RWPE2 (cell line): ENCODE data around the gene BABAM2.
"Not testable (repeated sequence)": the region's sequence is repeated elsewhere in the genome, so short reads cannot be mapped to it uniquely, and the experiment has no call there.

ENCODE experiments used
- ATAC-seq: fragments of 200-7000 bp; cut with Tn5 transposase; 3 replicates; pipeline ENCODE4 v1.9.1; 2021; ENCODE audit warnings: low read depth
- DNase-seq: peaks from one replicate; pipeline ENCODE4 v3.0.0-alpha.2; 2020; ENCODE audit warnings: low spot score
- H3K27ac ChIP-seq: fragments of 450-650 bp; 2 replicates; pipeline ENCODE4 v1.5.1; 2017; ENCODE audit warnings: mild to moderate bottlenecking; ENCODE audit not compliant: poor library complexity, severe bottlenecking
- H3K27me3 ChIP-seq: fragments of 250-450 bp; sonication (Bioruptor Pico); 2 replicates; pipeline ENCODE4 v1.5.1; 2021; ENCODE audit warnings: mild to moderate bottlenecking, moderate library complexity; ENCODE audit not compliant: insufficient read depth, poor library complexity, severe bottlenecking
- H3K36me3 ChIP-seq: fragments of 250-450 bp; sonication (Bioruptor Pico); 2 replicates; pipeline ENCODE4 v1.5.1; 2020; ENCODE audit warnings: low read depth, mild to moderate bottlenecking, moderate library complexity
- H3K4me1 ChIP-seq: fragments of 250-450 bp; sonication (Bioruptor Pico); 2 replicates; pipeline ENCODE4 v1.5.1; 2021; ENCODE audit warnings: mild to moderate bottlenecking, moderate library complexity; ENCODE audit not compliant: insufficient read depth, poor library complexity, severe bottlenecking
- H3K4me3 ChIP-seq: fragments of 250-450 bp; sonication (Bioruptor Pico); 2 replicates; pipeline ENCODE4 v1.5.1; 2021; ENCODE audit warnings: mild to moderate bottlenecking, moderate library complexity; ENCODE audit not compliant: severe bottlenecking
- H3K9me3 ChIP-seq: fragments of 250-450 bp; sonication (Bioruptor Pico); 2 replicates; pipeline ENCODE4 v1.5.1; 2021; ENCODE audit warnings: mild to moderate bottlenecking, moderate library complexity; ENCODE audit not compliant: severe bottlenecking
- TF ChIP-seq, protein P1 (sequence below): fragments of 450-650 bp; IDR thresholded peaks from one replicate; pipeline ENCODE4 v1.5.1; 2017; ENCODE audit warnings: mild to moderate bottlenecking, moderate library complexity; ENCODE audit not compliant: poor library complexity, severe bottlenecking

Gene BABAM2

DNA sequence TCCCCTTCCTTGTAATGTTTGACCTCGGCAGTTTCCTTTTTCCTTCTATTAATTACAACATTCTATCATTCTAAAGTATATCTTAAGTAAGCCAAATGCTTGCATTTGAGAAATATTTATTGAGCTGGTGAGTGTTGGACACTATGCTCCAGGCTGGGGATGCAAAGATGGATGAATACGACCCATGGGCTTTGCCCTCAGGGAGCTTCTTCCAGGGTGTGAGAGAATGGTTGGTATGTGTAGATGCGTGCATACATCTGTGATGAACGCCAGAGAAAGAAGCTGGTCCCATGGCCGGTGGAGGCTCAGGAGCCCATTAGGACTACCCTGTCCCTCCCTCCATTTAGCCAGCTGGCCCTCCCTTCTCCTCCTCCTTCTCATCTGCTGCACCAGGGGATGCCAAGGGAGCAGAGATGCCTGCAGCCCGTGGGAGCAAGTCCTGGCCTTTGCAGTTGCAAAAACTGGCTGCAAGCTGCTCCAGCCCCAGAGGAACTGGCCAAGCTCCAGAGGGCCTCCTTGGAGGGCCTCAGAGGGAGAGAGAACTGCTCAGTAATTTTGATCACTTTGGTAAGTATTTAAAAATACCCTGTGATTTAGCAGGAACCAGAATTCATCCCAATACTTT lies 436.5 kb downstream of the BABAM2 start:
- no peak overlapping the region for H3K27ac ChIP-seq
- no peaks in the 10 kb centered on the region for H3K27me3 ChIP-seq
- TF ChIP-seq, protein P1, sequence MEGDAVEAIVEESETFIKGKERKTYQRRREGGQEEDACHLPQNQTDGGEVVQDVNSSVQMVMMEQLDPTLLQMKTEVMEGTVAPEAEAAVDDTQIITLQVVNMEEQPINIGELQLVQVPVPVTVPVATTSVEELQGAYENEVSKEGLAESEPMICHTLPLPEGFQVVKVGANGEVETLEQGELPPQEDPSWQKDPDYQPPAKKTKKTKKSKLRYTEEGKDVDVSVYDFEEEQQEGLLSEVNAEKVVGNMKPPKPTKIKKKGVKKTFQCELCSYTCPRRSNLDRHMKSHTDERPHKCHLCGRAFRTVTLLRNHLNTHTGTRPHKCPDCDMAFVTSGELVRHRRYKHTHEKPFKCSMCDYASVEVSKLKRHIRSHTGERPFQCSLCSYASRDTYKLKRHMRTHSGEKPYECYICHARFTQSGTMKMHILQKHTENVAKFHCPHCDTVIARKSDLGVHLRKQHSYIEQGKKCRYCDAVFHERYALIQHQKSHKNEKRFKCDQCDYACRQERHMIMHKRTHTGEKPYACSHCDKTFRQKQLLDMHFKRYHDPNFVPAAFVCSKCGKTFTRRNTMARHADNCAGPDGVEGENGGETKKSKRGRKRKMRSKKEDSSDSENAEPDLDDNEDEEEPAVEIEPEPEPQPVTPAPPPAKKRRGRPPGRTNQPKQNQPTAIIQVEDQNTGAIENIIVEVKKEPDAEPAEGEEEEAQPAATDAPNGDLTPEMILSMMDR: no peak
- no peak for DNase-seq
- H3K4me1 ChIP-seq: no peaks in the 10 kb centered on the region
- H3K9me3 ChIP-seq: no peaks in the 10 kb centered on the region
- H3K4me3 ChIP-seq: no peak overlapping the region
- no peak for ATAC-seq
- no peaks in the 10 kb centered on the region for H3K36me3 ChIP-seq

DNA sequence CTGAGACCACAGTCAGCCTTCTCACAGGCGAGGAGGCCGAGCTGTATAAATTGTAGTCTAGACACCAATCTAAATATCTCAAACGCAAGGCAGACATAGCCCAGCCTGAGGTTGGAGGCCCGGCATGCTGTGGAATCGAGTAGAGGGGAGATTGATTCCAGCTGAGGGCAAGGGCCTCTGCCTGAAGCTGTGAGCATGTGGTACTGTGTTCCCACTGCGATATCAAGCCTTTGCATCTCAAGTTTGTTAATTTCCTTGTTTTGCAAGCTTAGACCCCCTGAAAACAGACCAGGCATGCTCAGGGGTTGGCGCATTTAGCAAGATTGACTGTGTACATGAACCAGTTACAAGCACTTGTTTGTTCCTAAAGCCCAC lies 437.0 kb downstream of the BABAM2 start:
- Histone ChIP-seq H3K27me3 (no peaks in the 10 kb centered on the region), H3K4me1 (no peaks in the 10 kb centered on the region)

DNA sequence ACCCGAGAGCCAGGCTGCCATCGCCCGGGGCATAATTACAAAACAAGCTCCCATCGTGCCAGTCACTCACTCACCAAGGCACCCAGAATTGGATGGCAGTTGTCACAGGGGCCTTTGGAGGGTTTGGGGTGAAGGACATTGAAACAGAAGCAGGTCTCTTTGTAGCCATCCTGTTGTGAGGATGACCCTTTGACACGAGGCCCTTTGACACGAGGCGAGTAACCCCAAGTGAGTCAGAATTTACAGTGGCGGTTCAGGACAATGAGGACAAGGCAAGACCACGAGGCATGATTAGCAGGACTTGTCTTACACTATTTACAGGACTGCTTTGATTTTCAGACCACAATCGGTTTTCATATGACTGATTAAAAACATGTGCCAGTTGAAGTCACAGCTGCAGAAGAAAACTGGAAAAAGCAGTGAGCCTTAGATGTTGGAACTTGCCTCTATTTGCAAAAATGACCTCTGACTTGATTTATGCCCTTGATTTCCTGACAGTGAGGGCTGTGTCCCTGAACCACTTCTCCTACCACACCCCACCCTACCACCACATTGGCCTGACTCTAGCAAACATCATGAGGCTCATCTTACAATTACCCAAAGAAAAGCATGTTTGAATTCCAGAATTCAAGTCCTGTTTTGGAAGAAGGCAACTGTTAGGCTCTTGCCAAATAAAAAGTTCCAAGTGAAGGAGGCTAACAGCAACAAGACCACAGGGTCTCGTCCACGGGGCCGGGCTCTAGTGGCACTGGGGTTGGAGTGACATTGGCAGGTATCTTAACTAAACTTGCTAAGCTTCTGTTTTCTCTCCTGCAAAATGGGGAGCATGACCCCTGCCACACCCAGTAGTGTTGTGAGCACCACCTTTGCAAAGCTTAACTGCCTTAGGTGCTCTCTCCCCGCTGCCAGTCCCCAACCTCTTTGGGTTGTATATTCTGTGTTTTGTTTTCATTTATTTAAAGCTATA lies 437.7 kb downstream of the BABAM2 start:
- ATAC-seq: no peak

More for the DNA sequence above, 437.0 kb downstream of the BABAM2 start:
- DNase-seq (no peak), ATAC-seq (no peak)
- H3K4me3 ChIP-seq: no peak overlapping the region
- H3K9me3 ChIP-seq: no peaks in the 10 kb centered on the region
- no peak overlapping the region for H3K27ac ChIP-seq
- H3K36me3 ChIP-seq: no peaks in the 10 kb centered on the region
- TF ChIP-seq, protein P1: no peak

DNA sequence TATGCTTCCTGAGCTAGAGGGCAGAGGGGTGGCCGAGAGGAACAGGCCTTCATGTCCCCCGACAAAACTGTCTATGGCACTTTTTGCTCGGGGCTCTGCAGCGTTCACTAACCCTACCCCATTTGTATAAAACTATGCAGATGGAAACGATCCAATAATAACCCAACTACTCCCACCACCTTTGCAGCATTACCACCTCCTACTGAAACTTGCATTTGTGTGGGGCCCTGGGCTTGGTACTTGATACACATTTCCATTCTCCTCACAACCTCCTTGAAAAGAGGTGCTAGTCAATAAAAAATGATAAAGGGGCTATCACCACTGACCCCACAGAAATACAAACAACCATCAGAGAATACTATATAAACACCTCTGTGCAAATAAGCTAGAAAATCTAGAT lies 438.7 kb downstream of the BABAM2 start:
- Histone ChIP-seq H3K4me3 (no peak overlapping the region), H3K4me1 (no peaks in the 10 kb centered on the region), H3K27ac (no peak overlapping the region), H3K9me3 (no peaks in the 10 kb centered on the region), H3K36me3 (no peaks in the 10 kb centered on the region), H3K27me3 (no peaks in the 10 kb centered on the region)
- ATAC-seq (no peak), DNase-seq (no peak)
- TF ChIP-seq, protein P1: no peak

More for the DNA sequence above, 437.7 kb downstream of the BABAM2 start:
- Histone ChIP-seq H3K9me3 (no peaks in the 10 kb centered on the region), H3K4me3 (no peak overlapping the region), H3K27me3 (no peaks in the 10 kb centered on the region), H3K36me3 (no peaks in the 10 kb centered on the region), H3K27ac (no peak overlapping the region), H3K4me1 (no peaks in the 10 kb centered on the region)
- no peak for DNase-seq
- TF ChIP-seq, protein P1: no peak

DNA sequence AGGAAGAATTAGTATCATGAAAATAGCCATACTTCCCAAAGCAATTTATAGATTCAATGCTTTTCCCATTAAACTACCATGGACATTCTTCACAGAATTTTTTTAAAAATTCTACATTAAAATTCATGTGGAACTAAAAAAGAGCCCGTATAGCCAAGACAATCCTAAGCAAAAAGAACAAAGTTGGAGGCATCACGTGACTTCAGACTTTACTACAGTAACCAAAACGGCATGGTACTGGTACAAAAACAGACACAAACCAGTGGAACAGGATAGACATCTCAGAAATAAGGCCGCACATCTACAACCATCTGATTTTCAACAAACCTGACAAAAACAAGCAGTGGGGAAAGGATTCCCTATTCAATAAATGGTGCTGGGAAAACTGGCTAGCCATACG lies 440.2 kb downstream of the BABAM2 start:
- H3K4me3 ChIP-seq, H3K27me3 ChIP-seq, ATAC-seq, H3K27ac ChIP-seq, H3K4me1 ChIP-seq, H3K9me3 ChIP-seq, H3K36me3 ChIP-seq, DNase-seq: not testable (repeated sequence)

DNA sequence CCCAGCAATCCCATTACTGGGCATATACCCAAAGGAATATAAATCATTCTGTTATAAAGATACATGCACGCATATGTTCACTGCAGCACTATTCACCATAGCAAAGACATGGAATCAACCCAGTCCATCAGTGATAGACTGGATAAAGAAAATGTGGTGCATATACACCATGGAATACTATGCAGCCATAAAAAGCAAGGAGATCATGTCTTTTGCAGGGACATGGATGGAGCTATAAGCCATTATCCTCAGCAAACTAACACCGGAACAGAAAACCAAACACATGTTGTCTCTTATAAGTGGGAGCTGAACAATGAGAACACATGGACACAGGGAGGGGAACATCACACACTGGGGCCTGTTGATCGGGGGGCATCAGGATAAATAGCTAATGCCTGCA lies 441.3 kb downstream of the BABAM2 start:
- H3K4me3 ChIP-seq, H3K4me1 ChIP-seq, DNase-seq, H3K27me3 ChIP-seq, H3K27ac ChIP-seq, H3K9me3 ChIP-seq, H3K36me3 ChIP-seq, ATAC-seq: not testable (repeated sequence)
